Osteoblast (primary cell): Measurements from ENCODE around the gene LRRK1. TPM values are rescaled to one million over a fixed set of nuclear protein-coding genes. Genes with fewer than 3 reads are reported as not detected.

ENCODE experiments used
- DNase-seq: peaks from one replicate; pipeline ENCODE4 v3.0.0; 2011; ENCODE audit warnings: low spot score, mixed read lengths; ENCODE audit not compliant: insufficient read length; ENCODE audit errors: missing footprints
- H2AFZ ChIP-seq: 2 replicates; pipeline ENCODE4 v1.6.0; 2011; ENCODE audit warnings: mild to moderate bottlenecking, low read length
- H3K27ac ChIP-seq: 2 replicates; pipeline ENCODE4 v1.5.1; 2011; ENCODE audit warnings: mild to moderate bottlenecking, low read depth, low read length, moderate library complexity
- H3K27me3 ChIP-seq: 2 replicates; pipeline ENCODE4 v1.6.0; 2012; ENCODE audit warnings: mild to moderate bottlenecking, control low read depth, inconsistent platforms, low read length, moderate library complexity; ENCODE audit not compliant: insufficient read depth
- H3K36me3 ChIP-seq: 2 replicates; pipeline ENCODE4 v1.5.1; 2011; ENCODE audit warnings: mild to moderate bottlenecking, low read length, control low read depth, moderate library complexity; ENCODE audit not compliant: insufficient read depth
- H3K4me1 ChIP-seq: 2 replicates; pipeline ENCODE4 v1.5.1; 2011; ENCODE audit warnings: mild to moderate bottlenecking, low read length, control low read depth, moderate library complexity; ENCODE audit not compliant: insufficient read depth
- H3K4me2 ChIP-seq: 2 replicates; pipeline ENCODE4 v1.6.0; 2011; ENCODE audit warnings: mild to moderate bottlenecking, low read length; ENCODE audit not compliant: insufficient read depth
- H3K4me3 ChIP-seq: fragments of 200-600 bp; sonication (generic); 3 replicates; pipeline ENCODE4 v1.5.1; 2012; ENCODE audit warnings: mild to moderate bottlenecking, low read length, inconsistent platforms; ENCODE audit not compliant: insufficient read depth
- H3K79me2 ChIP-seq: 2 replicates; pipeline ENCODE4 v1.6.0; 2012; ENCODE audit warnings: mild to moderate bottlenecking, low read length, control low read depth, inconsistent platforms; ENCODE audit not compliant: insufficient read depth
- H3K9me3 ChIP-seq: 2 replicates; pipeline ENCODE4 v1.5.1; 2011; ENCODE audit warnings: low read depth, low read length, control low read depth
- H4K20me1 ChIP-seq: 2 replicates; pipeline ENCODE4 v1.6.0; 2012; ENCODE audit warnings: mild to moderate bottlenecking, low read length, control low read depth; ENCODE audit not compliant: insufficient read depth
- CTCF ChIP-seq: IDR thresholded peaks from 2 replicates; pipeline ENCODE4 v1.5.1; 2011; ENCODE audit warnings: mild to moderate bottlenecking, low read depth, low read length, moderate library complexity; ENCODE audit errors: extremely low read depth
- total RNA-seq: library from RNA; depleted of rRNA; stranded (reverse); fragments of >200 nt; gene quantifications from 2 replicates; pipeline ENCODE4 v1.2.3, GENCODE V29; 2012

Gene LRRK1
- total RNA-seq, 1 donor = 15.2 TPM

GRCh38 chr15:100920516-100921135 is 1.5 kb downstream of the LRRK1 start:
- Histone ChIP-seq H4K20me1 (peaks cover 4% of the 10 kb centered on the region), H2AFZ (no peak overlapping the region), H3K36me3 (peaks cover 2% of the 10 kb centered on the region), H3K27me3 (no peaks in the 10 kb centered on the region), H3K79me2 (peaks cover 54% of the 10 kb centered on the region), H3K4me1 (peaks cover 17% of the 10 kb centered on the region), H3K4me3 (peak overlapping the region; percentile 82), H3K4me2 (peak overlapping the region; percentile 89), H3K27ac (no peak overlapping the region), H3K9me3 (no peaks in the 10 kb centered on the region)
- peak; percentile 51 for DNase-seq
- TF ChIP-seq CTCF = no peak

- no peak for TF ChIP-seq CTCF
- no peak overlapping the region for H2AFZ ChIP-seq
- DNase-seq = no peak
- no peak overlapping the region for H3K27ac ChIP-seq
- H3K9me3 ChIP-seq = no peaks in the 10 kb centered on the region
- peaks cover 57% of the 10 kb centered on the region for H3K79me2 ChIP-seq
- H3K4me2 ChIP-seq = no peak overlapping the region
- H3K4me3 ChIP-seq = no peak overlapping the region
- peaks cover 4% of the 10 kb centered on the region for H4K20me1 ChIP-seq
- peaks cover 9% of the 10 kb centered on the region for H3K36me3 ChIP-seq
- H3K4me1 ChIP-seq = peaks cover 16% of the 10 kb centered on the region
- H3K27me3 ChIP-seq = no peaks in the 10 kb centered on the region
Observed at GRCh38 chr15:100922192-100923040, 3.3 kb downstream of the LRRK1 start.

- no peak for DNase-seq
- no peak overlapping the region for H3K4me3 ChIP-seq
- H3K79me2 ChIP-seq = peaks cover 53% of the 10 kb centered on the region
- peaks cover 11% of the 10 kb centered on the region for H3K4me1 ChIP-seq
- peaks cover 14% of the 10 kb centered on the region for H3K36me3 ChIP-seq
- no peak overlapping the region for H2AFZ ChIP-seq
- peaks cover 4% of the 10 kb centered on the region for H4K20me1 ChIP-seq
- no peak overlapping the region for H3K27ac ChIP-seq
- no peaks in the 10 kb centered on the region for H3K27me3 ChIP-seq
- no peaks in the 10 kb centered on the region for H3K9me3 ChIP-seq
- no peak overlapping the region for H3K4me2 ChIP-seq
- TF ChIP-seq CTCF = no peak
Observed at GRCh38 chr15:100923076-100923475, 3.9 kb downstream of the LRRK1 start.

- Histone ChIP-seq H4K20me1 (peaks cover 4% of the 10 kb centered on the region), H2AFZ (no peak overlapping the region), H3K9me3 (no peaks in the 10 kb centered on the region), H3K4me2 (no peak overlapping the region), H3K27me3 (no peaks in the 10 kb centered on the region), H3K36me3 (peaks cover 22% of the 10 kb centered on the region), H3K79me2 (peaks cover 47% of the 10 kb centered on the region), H3K4me1 (peaks cover 11% of the 10 kb centered on the region), H3K27ac (no peak overlapping the region), H3K4me3 (no peak overlapping the region)
- TF ChIP-seq CTCF = no peak
- no peak for DNase-seq
Observed at GRCh38 chr15:100923902-100924301, 4.7 kb downstream of the LRRK1 start.
